ENCODE results near the gene GALNTL6. TPM values are rescaled to one million over a fixed set of nuclear protein-coding genes. Genes with fewer than 3 reads are reported as not detected.
"Not testable (repeated sequence)": the region's sequence is repeated elsewhere in the genome, so short reads cannot be mapped to it uniquely, and the experiment has no call there.

Gene GALNTL6
- total RNA-seq, 1 donor from 2014 or later: not detected

DNA sequence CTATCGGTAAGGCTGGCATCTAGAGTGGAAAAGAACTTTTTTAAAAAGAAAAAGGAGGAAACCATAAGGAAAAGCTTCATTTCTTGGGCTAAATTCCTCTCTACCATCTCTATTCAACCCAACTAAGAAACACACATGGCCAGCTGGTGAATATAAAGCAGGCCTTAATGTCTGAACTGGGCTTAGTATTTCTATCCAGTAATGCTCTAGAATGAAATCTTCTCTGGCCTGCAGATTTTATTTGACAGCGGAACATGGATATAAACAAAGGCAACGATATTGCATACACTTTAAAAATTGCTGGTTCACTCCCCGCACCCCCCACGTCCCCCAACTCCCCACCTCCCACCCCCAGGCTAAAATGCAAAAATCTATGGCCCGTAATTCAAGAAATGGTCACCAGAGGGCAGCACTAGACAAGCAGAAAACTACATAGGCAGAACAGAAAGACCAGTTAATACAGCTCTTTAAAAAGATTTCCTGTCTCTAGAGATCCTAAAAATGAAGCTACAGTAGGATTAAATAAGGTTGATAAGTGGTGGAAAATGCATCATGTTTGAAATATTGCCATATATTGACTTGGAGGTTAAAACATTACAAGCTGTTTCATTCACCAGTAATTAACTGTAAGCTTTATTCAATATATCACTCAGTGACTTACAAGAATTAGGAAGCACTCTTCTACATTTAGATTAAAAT, 1200.2 kb downstream of the GALNTL6 start:
- TF ChIP-seq, protein P1, sequence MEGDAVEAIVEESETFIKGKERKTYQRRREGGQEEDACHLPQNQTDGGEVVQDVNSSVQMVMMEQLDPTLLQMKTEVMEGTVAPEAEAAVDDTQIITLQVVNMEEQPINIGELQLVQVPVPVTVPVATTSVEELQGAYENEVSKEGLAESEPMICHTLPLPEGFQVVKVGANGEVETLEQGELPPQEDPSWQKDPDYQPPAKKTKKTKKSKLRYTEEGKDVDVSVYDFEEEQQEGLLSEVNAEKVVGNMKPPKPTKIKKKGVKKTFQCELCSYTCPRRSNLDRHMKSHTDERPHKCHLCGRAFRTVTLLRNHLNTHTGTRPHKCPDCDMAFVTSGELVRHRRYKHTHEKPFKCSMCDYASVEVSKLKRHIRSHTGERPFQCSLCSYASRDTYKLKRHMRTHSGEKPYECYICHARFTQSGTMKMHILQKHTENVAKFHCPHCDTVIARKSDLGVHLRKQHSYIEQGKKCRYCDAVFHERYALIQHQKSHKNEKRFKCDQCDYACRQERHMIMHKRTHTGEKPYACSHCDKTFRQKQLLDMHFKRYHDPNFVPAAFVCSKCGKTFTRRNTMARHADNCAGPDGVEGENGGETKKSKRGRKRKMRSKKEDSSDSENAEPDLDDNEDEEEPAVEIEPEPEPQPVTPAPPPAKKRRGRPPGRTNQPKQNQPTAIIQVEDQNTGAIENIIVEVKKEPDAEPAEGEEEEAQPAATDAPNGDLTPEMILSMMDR (IDR thresholded peaks at IDR 0.05; ENCODE audit: insufficient read depth, low read length, severe bottlenecking): peak; percentile 46
- FAIRE-seq (no peak), DNase-seq (ENCODE audit: low read depth) (peak; percentile 48)
- Histone ChIP-seq H3K36me3 (ENCODE audit: control insufficient read depth, insufficient read depth, low read length) (no peaks in the 10 kb centered on the region), H3K27me3 (ENCODE audit: control insufficient read depth, insufficient read depth, low read length) (no peaks in the 10 kb centered on the region), H3K4me3 (ENCODE audit: low read depth, low read length) (no peak overlapping the region)

DNA sequence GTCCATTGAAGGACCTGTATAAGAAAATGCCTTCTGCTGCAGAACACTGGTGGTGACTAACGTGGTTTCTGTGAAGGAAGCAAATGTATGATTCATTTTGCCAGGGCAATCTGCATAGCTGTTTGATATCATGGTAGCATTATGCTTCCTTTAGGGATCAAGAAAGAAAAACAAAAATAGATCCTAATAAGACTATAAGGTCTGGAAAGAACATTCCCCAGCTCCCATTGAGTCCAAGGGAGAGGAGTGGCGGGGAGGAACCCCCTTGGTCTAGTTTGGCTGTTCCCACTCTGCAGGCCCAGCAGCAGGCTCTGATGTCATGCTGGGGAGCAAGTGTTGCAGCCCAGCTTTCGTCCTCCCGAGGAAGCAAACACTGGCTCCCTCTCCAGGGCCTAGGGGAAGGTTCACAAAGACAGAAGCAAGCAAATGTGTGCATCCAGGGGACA, 1200.9 kb downstream of the GALNTL6 start:
- Histone ChIP-seq H3K36me3 (ENCODE audit: control insufficient read depth, insufficient read depth, low read length) (no peaks in the 10 kb centered on the region), H3K4me3 (ENCODE audit: low read depth, low read length) (no peak overlapping the region), H3K27me3 (ENCODE audit: control insufficient read depth, insufficient read depth, low read length) (no peaks in the 10 kb centered on the region)
- DNase-seq (ENCODE audit: low read depth) (peak; percentile 88), FAIRE-seq (no peak)
- TF ChIP-seq, protein P1 (IDR thresholded peaks at IDR 0.05; ENCODE audit: insufficient read depth, low read length, severe bottlenecking): no peak

DNA sequence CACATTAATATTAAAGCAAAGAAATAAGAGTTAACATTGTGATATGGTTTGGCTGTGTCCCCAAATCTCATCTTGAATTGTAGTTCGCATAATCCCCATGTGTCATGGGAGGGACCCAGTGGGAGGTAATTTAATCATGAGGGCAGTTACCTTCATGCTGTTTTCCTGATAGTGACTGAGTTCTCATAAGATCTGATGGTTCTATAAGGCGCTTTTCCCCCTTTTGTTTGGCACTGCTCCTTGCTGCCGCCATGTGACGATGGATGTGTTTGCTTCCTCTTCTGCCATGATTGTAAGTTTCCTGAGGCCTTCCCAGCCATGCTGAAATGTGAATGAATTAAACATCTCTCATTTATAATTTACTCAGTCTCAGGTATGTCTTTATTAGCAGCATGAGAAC, 1201.6 kb downstream of the GALNTL6 start:
- Histone ChIP-seq H3K36me3 (ENCODE audit: control insufficient read depth, insufficient read depth, low read length) (no peaks in the 10 kb centered on the region), H3K4me3 (ENCODE audit: low read depth, low read length) (no peak overlapping the region), H3K27me3 (ENCODE audit: control insufficient read depth, insufficient read depth, low read length) (no peaks in the 10 kb centered on the region)
- FAIRE-seq: no peak
- no peak for DNase-seq (ENCODE audit: low read depth)
- TF ChIP-seq, protein P1 (IDR thresholded peaks at IDR 0.05; ENCODE audit: insufficient read depth, low read length, severe bottlenecking): no peak

DNA sequence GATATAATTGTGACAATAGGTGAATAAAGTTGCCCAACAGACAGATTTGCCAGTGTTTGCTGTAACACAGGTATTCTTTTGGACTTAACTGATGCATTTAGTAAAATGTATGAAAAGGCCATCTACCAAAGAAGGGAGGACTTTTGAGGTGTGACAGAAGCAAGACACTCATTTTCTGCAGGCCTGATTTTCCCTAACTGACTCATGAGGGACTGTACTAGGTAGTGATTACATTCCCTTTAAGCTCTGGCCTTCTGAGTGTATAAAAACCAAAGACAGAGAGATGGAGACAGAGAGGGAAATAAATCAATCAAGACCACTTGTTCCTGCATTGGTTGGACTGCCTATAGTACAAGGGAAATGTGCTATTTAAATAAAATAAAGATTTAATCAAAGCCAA, 1204.6 kb downstream of the GALNTL6 start:
- no peaks in the 10 kb centered on the region for H3K36me3 ChIP-seq (ENCODE audit: control insufficient read depth, insufficient read depth, low read length)
- TF ChIP-seq, protein P1 (IDR thresholded peaks at IDR 0.05; ENCODE audit: insufficient read depth, low read length, severe bottlenecking): no peak
- DNase-seq (ENCODE audit: low read depth) (no peak), FAIRE-seq (no peak)
- no peak overlapping the region for H3K4me3 ChIP-seq (ENCODE audit: low read depth, low read length)
- no peaks in the 10 kb centered on the region for H3K27me3 ChIP-seq (ENCODE audit: control insufficient read depth, insufficient read depth, low read length)

DNA sequence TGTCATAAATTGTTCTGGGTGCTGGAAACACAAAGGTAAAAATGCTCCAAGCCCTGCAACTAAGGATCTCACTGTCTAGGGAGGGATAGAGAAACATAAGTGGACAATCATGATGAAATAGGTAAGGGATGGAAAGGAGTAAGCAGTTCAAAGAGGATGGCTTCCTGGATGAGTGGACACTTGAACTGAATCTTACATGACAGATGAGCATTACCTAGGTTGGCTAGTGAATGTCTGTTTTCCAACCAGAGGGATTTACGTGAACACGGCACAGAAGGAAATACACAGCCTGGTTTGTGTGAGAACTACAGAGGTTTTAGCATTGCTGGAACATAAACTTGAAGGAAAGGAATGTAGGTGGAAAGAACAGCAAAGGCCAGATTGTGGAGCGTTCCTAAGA, 1205.2 kb downstream of the GALNTL6 start:
- Histone ChIP-seq H3K27me3 (ENCODE audit: control insufficient read depth, insufficient read depth, low read length) (no peaks in the 10 kb centered on the region), H3K36me3 (ENCODE audit: control insufficient read depth, insufficient read depth, low read length) (no peaks in the 10 kb centered on the region), H3K4me3 (ENCODE audit: low read depth, low read length) (no peak overlapping the region)
- TF ChIP-seq, protein P1 (IDR thresholded peaks at IDR 0.05; ENCODE audit: insufficient read depth, low read length, severe bottlenecking): no peak
- DNase-seq (ENCODE audit: low read depth) (no peak), FAIRE-seq (no peak)

DNA sequence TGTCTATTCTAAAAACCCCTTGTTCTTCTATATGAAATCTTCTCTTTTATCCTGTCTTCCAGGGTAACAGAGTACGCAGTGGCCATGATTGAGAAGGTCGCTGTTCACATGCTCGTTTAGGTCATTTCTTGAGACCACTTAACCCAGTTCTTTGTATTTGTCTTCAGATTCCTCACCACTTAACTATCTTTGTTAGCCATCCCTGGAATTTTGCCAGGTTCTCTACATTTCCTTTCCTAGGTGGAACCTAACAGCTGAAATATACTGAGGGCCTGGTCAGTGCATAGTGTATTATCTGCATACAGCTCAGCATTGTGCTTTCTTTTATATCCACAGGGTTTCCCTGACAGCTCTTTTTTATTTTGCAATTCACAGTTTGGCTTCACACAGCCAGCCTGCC, 1206.5 kb downstream of the GALNTL6 start:
- H3K36me3 ChIP-seq (ENCODE audit: control insufficient read depth, insufficient read depth, low read length): no peaks in the 10 kb centered on the region
- H3K4me3 ChIP-seq (ENCODE audit: low read depth, low read length): no peak overlapping the region
- no peak for FAIRE-seq
- TF ChIP-seq, protein P1 (IDR thresholded peaks at IDR 0.05; ENCODE audit: insufficient read depth, low read length, severe bottlenecking): no peak
- DNase-seq (ENCODE audit: low read depth): no peak
- no peaks in the 10 kb centered on the region for H3K27me3 ChIP-seq (ENCODE audit: control insufficient read depth, insufficient read depth, low read length)

DNA sequence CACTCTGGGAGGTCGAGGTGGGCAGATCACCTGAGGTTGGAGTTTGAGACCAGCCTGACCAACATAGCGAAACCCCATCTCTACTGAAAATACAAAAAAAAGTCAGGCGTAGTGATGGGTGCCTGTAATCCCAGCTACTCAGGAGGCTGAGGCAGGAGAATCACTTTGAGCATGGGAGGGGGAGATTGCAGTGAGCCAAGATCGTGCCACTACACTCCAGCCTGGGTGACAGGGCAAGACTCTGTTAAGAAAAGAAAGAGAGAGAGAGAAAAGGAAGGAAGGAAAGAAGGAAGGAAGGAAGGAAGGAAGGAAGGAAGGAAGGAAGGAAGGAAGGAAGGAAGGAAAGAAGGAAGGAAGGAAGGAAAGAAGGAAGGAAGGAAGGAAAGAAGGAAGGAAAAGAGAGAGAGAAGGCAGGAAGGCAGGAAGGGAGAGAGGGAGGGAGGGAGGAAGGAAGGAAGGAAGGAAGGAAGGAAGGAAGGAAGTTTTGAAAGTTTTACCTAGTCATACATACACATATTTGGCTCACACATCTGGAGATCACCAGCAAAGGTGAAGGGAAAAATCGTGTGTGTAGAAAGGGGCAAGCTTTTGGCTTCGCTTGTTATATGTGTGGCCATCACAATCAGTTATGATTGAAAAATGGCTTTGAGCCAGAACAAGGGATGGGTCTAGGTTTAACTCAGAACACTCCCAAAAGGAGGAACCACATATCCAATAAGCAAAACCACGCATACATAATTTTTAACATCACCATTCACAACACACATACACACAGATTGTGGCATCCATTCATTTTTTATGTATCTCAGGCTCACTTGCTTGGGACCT, 1208.8 kb downstream of the GALNTL6 start:
- H3K4me3 ChIP-seq (ENCODE audit: low read depth, low read length); FAIRE-seq; DNase-seq (ENCODE audit: low read depth); H3K36me3 ChIP-seq (ENCODE audit: control insufficient read depth, insufficient read depth, low read length); H3K27me3 ChIP-seq (ENCODE audit: control insufficient read depth, insufficient read depth, low read length): not testable (repeated sequence)
